ENCODE results near the gene KLHL28. TPM values are rescaled to one million over a fixed set of nuclear protein-coding genes. Genes with fewer than 3 reads are reported as not detected.
"Not testable (repeated sequence)": the region's sequence is repeated elsewhere in the genome, so short reads cannot be mapped to it uniquely, and the experiment has no call there.

The KLHL28 gene
- total RNA-seq, 2 donors from 2014 or later: 13.8 to 16.5 TPM

GRCh38 chr14:44901696-44902095, 60.1 kb downstream of the KLHL28 start:
- no peak for ATAC-seq
- Mint-ChIP-seq H3K9me3 (no peaks in the 10 kb centered on the region), H3K27me3 (no peaks in the 10 kb centered on the region), H3K4me1 (ENCODE audit: low read depth in 2 of 2) (peaks cover 8 to 17% of the 10 kb centered on the region in 2 donors), H3K36me3 (no peaks in the 10 kb centered on the region), H3K27ac (no peak overlapping the region), H3K4me3 (no peak overlapping the region)
- DNase-seq (ENCODE audit: low spot score): no peak

- H3K9me3 Mint-ChIP-seq: no peaks in the 10 kb centered on the region
- peak overlapping the region; percentile 50 to 84 for H3K27ac Mint-ChIP-seq
These were observed 63.2 kb downstream of the KLHL28 start for GRCh38 chr14:44898551-44898950.

DNA sequence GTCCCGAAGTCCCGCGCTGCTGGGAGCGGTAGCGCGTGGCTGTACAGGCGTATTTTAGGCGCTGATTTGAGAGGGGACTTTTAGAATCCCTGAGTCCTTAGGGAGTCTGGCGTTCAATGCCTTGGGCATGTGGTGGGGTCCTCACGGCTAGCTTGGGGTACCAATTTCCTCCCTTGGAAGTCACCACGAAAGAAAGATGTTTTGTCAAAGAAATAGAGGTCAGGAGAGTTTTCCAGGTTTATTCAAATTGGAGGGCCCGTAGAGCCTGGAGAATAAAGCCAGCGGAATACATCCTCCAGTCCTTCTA, 63.9 kb downstream of the KLHL28 start:
- Mint-ChIP-seq H3K9me3 (no peaks in the 10 kb centered on the region), H3K27ac (peak overlapping the region; percentile 50 to 84), H3K27me3 (no peaks in the 10 kb centered on the region), H3K4me3 (peak overlapping the region; percentile 82), H3K36me3 (no peaks in the 10 kb centered on the region), H3K4me1 (ENCODE audit: low read depth in 2 of 2) (peaks cover 8 to 18% of the 10 kb centered on the region in 2 donors)
- ATAC-seq (no peak), DNase-seq (ENCODE audit: low spot score) (no peak)

More at GRCh38 chr14:44898551-44898950, 63.2 kb downstream of the KLHL28 start:
- DNase-seq (ENCODE audit: low spot score) (no peak), ATAC-seq (no peak)
- H3K36me3 Mint-ChIP-seq: no peaks in the 10 kb centered on the region
- peak overlapping the region; percentile 82 for H3K4me3 Mint-ChIP-seq
- H3K27me3 Mint-ChIP-seq: no peaks in the 10 kb centered on the region
- peaks cover 8 to 18% of the 10 kb centered on the region in 2 donors for H3K4me1 Mint-ChIP-seq (ENCODE audit: low read depth in 2 of 2)

GRCh38 chr14:44897041-44897844, 64.5 kb downstream of the KLHL28 start:
- Mint-ChIP-seq H3K9me3 (no peaks in the 10 kb centered on the region), H3K27ac (peak overlapping the region; percentile 85 to 87), H3K36me3 (peaks cover under 1% of the 10 kb centered on the region), H3K27me3 (no peaks in the 10 kb centered on the region), H3K4me3 (peak overlapping the region; percentile 82), H3K4me1 (ENCODE audit: low read depth in 2 of 2) (peaks cover 8 to 19% of the 10 kb centered on the region in 2 donors)
- ATAC-seq (peak; percentile 99), DNase-seq (ENCODE audit: low spot score) (peak; percentile 94)

DNA sequence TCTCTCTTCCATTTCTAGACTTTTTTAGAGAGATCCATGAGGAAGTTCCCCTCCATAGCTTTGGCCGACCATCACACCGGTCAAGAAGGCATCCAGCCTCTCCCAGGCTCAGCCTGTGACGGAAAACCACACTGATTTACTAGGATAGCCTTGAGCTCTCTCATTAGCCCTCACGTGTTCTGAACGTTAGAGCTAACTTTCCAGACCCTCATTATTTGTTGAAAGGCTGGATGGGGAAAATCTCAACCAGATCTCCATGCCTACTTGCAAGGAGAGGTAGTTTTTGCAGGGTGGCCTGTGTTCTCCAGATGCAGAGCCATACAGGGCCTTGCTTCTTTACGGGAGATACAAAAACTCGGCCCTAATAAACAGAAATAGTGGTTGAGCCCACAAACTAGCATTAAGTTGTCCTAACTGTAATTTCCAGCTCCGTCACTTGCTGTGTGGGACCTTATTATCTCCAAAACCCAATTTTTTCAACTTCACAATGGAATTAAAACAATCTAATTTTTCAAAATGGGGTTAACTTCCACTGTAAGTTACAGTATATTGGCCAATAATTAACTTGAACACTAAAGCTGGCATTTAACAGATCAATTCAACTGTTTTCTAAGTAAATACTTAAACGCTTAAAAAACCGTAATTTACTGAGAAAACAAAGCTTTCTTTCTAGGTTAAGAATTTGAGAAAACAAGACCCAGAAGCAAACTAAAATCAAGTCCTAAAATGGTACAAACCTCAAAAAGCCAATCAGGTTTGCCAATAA, 65.3 kb downstream of the KLHL28 start:
- peaks cover 7% of the 10 kb centered on the region for H3K36me3 Mint-ChIP-seq
- peak overlapping the region; percentile 82 for H3K4me3 Mint-ChIP-seq
- peak overlapping the region; percentile 85 to 87 for H3K27ac Mint-ChIP-seq
- H3K4me1 Mint-ChIP-seq (ENCODE audit: low read depth in 2 of 2): peaks cover 15 to 26% of the 10 kb centered on the region in 2 donors
- peaks cover 5% of the 10 kb centered on the region for H3K9me3 Mint-ChIP-seq
- no peaks in the 10 kb centered on the region for H3K27me3 Mint-ChIP-seq
- DNase-seq (ENCODE audit: low spot score): no peak
- no peak for ATAC-seq

DNA sequence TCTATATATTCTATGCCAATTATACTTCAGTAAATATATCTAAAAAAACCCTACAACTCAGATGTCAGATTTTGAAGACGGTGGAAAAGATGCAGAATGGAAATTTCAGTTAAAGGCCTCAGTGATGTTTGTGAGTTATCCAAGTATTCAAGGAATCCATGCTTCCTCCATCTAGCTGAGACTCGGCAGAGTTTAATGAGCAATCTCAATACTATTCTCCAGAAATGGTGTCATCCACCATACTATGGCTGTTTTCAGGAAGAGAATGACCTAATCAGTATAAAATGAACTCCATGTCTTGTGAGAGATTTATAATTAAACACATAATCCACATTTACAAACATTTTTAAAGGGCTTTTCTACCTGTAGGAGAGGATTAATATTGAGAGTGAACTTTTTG, 66.0 kb downstream of the KLHL28 start:
- Mint-ChIP-seq H3K27me3 (peaks cover 0 to 2% of the 10 kb centered on the region in 2 donors), H3K36me3 (peaks cover 7% of the 10 kb centered on the region), H3K4me3 (no peak overlapping the region), H3K4me1 (ENCODE audit: low read depth in 2 of 2) (peaks cover 15 to 26% of the 10 kb centered on the region in 2 donors), H3K9me3 (peaks cover 5% of the 10 kb centered on the region), H3K27ac (no peak overlapping the region)
- ATAC-seq: no peak
- DNase-seq (ENCODE audit: low spot score): no peak

GRCh38 chr14:44893535-44893934, 68.2 kb downstream of the KLHL28 start:
- DNase-seq (ENCODE audit: low spot score) (no peak), ATAC-seq (no peak)
- Mint-ChIP-seq H3K36me3 (peaks cover 7% of the 10 kb centered on the region), H3K4me3 (no peak overlapping the region), H3K9me3 (peaks cover 5% of the 10 kb centered on the region), H3K27ac (no peak overlapping the region), H3K27me3 (peaks cover 0 to 4% of the 10 kb centered on the region in 2 donors), H3K4me1 (ENCODE audit: low read depth in 2 of 2) (peaks cover 15 to 22% of the 10 kb centered on the region in 2 donors)

DNA sequence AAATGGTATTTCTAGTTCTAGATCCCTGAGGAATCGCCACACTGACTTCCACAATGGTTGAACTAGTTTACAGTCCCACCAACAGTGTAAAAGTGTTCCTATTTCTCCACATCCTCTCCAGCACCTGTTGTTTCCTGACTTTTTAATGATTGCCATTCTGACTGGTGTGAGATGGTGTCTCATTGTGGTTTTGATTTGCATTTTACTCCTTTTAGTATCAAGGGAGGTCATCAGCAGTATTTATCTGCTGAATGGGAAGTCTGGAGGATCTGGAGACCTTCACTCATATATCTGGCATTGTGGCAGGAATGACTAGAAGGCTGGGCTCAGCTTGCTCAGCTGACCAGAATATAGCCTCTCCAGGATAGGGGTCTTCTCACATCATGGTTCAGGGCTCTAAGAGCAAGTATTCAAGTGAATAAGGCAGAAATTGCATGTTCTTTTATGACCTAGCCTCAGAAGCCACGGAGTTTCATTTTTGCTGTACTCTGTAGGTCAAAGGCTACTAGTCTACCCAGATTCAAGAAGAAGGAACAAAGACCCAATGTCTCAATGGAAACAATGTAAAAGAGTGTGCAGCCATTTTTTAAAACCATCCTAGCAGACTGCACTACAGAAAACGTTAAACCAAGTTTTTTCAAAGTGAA, 69.9 kb downstream of the KLHL28 start:
- not testable (repeated sequence) for H3K4me1 Mint-ChIP-seq (ENCODE audit: low read depth in 2 of 2); H3K9me3 Mint-ChIP-seq; DNase-seq (ENCODE audit: low spot score); H3K27me3 Mint-ChIP-seq; H3K36me3 Mint-ChIP-seq
- Mint-ChIP-seq H3K27ac (peak overlapping the region; percentile 41 to 43), H3K4me3 (peak overlapping the region; percentile 41)
- peak; percentile 7 to 60 for ATAC-seq

DNA sequence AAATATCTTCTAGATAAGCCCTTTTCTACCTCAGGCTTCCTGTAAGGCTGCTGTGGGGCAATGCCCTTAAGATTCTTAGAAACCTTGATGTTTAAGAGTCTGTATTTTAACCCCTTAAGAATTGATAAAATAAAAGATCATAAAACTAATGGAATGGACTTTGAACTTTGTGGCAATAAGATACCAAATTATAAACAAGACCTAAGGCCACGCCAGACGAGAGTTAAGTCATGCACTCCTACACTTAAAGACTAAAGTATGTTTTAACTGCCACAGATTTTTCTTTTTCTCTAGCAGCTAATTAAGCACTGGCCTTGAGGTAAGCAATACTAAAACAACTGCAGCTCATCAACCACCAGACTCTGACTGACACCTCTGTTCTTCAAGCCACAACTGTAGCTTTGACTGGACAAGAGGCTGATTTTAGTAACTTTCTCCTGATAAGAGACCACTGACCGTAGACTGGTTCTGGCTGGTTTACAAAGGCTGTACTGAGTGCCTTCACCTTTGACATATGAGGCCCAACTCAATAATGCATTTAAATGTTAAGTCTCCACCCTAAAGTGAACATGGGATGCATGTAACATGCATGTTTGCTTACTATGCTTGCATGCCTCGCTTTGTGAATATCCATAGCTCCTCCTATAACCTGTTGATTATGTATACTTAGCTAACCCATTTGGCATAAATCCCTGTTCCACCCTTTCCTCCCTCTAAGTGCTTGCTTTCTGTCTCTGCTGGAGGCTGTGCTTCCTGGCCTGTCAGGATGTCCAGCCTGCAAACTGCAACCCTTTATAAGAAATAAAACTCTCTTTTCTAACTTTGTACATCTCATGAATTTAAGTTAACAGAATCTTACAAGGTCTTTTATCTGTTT, 71.9 kb downstream of the KLHL28 start:
- no peak for ATAC-seq
- H3K27ac Mint-ChIP-seq: no peak overlapping the region
- peaks cover 6 to 8% of the 10 kb centered on the region in 2 donors for H3K4me1 Mint-ChIP-seq (ENCODE audit: low read depth in 2 of 2)
- H3K9me3 Mint-ChIP-seq: peaks cover 5% of the 10 kb centered on the region
- H3K4me3 Mint-ChIP-seq: no peak overlapping the region
- H3K27me3 Mint-ChIP-seq: peaks cover 0 to 4% of the 10 kb centered on the region in 2 donors
- DNase-seq (ENCODE audit: low spot score): no peak
- H3K36me3 Mint-ChIP-seq: peaks cover 7% of the 10 kb centered on the region

DNA sequence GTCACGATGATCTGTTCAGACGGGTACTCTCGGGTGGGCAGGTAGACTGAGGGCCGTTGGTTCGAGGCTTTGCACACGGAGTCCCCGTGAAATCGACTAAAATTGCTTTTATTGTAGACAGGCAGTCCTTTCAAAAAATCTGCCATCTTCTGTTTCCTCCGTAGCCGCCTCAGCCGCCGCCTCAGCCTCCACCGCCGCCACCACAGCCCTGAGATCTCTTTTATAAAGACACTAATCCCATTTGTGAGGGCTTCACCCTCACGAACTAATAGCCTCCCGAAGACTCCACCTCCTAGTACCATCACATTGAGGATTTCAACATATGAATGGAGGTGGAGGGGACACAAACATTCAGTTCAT, 74.2 kb downstream of the KLHL28 start:
- DNase-seq (ENCODE audit: low spot score) (no peak), ATAC-seq (no peak)
- peaks cover 9% of the 10 kb centered on the region for H3K9me3 Mint-ChIP-seq
- no peak overlapping the region for H3K27ac Mint-ChIP-seq
- H3K4me3 Mint-ChIP-seq: no peak overlapping the region
- H3K27me3 Mint-ChIP-seq: peaks cover 4 to 21% of the 10 kb centered on the region in 2 donors
- peaks cover 20% of the 10 kb centered on the region for H3K36me3 Mint-ChIP-seq
- peaks cover 6 to 8% of the 10 kb centered on the region in 2 donors for H3K4me1 Mint-ChIP-seq (ENCODE audit: low read depth in 2 of 2)

DNA sequence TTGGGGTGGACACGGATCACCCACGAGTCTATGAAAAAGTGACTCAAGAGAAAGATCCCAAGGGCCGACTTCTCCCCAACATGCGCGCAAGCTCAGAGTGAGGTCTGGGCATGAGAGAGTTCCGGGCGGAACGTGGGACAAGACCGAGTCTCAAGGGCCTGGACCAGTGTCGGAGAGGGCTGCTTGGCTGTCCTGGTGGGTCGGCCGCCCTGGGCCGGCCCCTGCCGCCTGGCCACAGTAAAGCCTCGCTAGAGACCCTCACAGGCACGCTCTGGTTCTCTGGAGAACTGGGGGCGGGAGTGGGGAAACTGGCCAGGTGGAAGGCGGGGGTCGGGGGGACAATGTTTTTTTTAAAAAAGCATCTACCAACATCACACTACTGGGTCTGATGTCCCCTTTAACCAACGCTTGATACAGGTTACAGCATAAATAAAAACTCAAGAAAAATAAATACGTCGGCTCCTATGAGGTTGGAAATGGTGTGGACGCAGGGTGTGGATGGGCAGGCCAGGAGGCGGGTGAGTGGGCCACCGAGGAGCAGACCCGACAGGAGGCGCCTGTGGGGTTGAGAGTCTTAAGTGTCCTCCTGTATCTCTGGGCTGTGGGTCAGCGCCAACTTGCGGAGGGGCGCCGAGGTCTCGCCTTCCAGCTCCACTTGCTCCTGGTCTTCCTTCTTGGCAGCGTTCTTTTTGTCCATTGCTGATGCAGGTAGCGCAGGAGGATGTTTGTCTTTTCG, 74.7 kb downstream of the KLHL28 start:
- peaks cover 7% of the 10 kb centered on the region for H3K9me3 Mint-ChIP-seq
- ATAC-seq (no peak), DNase-seq (ENCODE audit: low spot score) (no peak)
- H3K27ac Mint-ChIP-seq: no peak overlapping the region
- no peak overlapping the region for H3K4me3 Mint-ChIP-seq
- H3K4me1 Mint-ChIP-seq (ENCODE audit: low read depth in 2 of 2): peaks cover 4% of the 10 kb centered on the region in 2 donors
- H3K27me3 Mint-ChIP-seq: peaks cover 4 to 26% of the 10 kb centered on the region in 2 donors
- peaks cover 22% of the 10 kb centered on the region for H3K36me3 Mint-ChIP-seq

GRCh38 chr14:44880791-44881190, 81.0 kb downstream of the KLHL28 start:
- H3K4me3 Mint-ChIP-seq: no peak overlapping the region
- DNase-seq (ENCODE audit: low spot score) (no peak), ATAC-seq (no peak)
- no peak overlapping the region for H3K27ac Mint-ChIP-seq
- peaks cover 9% of the 10 kb centered on the region for H3K9me3 Mint-ChIP-seq
- H3K4me1 Mint-ChIP-seq (ENCODE audit: low read depth in 2 of 2): no peaks in the 10 kb centered on the region
- H3K27me3 Mint-ChIP-seq: peaks cover 19 to 53% of the 10 kb centered on the region in 2 donors
- H3K36me3 Mint-ChIP-seq: peaks cover 32% of the 10 kb centered on the region
